Kasumi-1 (cell line): ENCODE data around the gene GH2.
"Not testable (repeated sequence)": the region's sequence is repeated elsewhere in the genome, so short reads cannot be mapped to it uniquely, and the experiment has no call there.

ENCODE experiments used
- DNase-seq, 2 experiments: peaks; one replicate each; lab custom pipeline; 2025; lab: John Stamatoyannopoulos, UW

The GH2 gene

GRCh38 chr17:63874061-63874626 lies 7.6 kb downstream of the GH2 start:
- not testable (repeated sequence) for DNase-seq

- DNase-seq, result not testable (repeated sequence)
Observed at GRCh38 chr17:63873577-63873976, 8.2 kb downstream of the GH2 start, which contains the start of gene CSH2. Gene CSH2 (minus strand): TSS chr17:63873677. CDS start chr17:63873614, 63 bp downstream.

DNA sequence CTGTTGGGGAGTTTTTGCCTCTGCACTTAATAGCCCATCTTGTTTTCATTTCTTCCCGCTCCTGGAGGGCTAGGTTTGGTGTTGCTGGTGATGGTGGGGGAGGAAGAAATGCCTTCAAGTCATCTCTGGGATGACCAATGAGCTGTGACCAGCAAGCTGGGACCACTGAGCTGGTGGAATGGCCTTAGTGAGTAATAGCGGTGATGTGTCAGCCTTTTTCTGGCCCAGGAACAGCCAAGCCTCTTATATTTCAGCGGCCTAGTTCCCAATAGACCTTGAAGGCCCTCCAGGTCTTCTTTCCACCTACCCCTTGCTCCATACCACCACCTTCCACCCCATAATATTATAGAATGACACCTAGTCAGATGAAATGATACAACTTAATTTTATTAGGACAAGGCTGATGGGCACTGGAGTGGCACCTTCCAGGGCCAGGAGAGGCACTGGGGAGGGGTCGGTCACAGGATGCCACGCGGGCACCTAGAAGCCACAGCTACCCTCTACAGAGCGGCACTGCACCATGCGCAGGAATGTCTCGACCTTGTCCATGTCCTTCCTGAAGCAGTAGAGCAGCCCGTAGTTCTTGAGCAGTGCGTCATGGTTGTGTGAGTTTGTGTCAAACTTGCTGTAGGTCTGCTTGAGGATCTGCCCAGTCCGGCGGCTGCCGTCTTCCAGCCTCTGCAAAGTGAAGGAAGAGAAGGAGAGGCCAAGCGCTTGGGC lies 9.9 kb downstream of the GH2 start:
- not testable (repeated sequence) for DNase-seq

DNA sequence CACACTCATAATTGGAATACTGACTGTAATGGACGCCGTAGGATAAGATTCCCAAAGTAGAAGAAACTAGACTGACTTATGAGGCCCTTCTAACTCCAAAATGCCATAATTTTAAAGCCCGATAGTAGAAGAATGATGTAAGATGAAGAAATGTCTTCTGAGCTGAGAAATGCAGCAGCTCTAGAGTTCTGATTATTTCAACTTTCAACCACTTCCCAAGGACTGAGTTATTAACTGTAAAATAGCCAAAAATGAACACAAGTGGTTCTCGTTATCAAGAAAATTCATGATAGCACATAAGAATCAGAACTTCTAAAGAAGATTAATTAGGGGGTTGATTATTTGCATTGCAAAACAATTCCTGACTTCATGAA lies 11.5 kb downstream of the GH2 start:
- DNase-seq, result not testable (repeated sequence)

GRCh38 chr17:63869491-63870291 lies 12.1 kb downstream of the GH2 start:
- not testable (repeated sequence) for DNase-seq

DNA sequence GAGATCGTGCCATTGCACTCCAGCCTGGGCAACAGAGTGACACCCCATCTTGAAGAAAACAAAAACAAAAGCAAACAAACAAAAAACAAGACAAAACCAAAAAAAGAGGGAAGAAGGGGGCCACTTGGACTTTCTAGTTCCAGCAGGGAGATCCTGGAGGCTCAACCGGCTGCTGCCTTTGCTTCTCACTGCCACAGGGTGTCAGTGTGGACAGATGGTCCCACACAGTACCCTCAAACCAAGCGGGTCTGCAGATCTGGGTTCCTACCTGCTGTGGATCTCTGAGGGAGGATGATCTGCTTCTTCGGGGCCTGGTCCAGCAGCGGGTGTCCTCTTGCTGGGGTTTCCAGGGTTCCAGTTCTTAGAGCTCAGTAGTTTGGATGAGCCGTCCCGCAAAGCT lies 15.1 kb downstream of the GH2 start:
- not testable (repeated sequence) for DNase-seq

DNA sequence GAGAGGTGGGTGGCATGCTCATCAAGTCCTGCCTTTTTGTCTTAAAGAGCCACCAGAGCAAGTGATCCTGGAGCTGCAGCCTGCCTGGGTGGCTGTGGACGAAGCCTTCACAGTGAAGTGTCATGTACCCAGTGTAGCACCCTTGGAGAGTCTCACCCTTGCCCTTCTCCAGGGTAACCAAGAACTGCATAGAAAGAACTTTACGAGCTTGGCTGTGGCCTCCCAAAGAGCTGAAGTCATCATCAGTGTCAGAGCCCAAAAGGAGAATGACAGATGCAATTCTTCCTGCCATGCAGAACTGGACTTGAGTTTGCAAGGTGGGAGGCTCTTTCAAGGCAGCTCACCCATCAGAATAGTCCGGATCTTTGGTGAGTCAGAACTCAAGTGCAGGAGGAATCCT lies 22.5 kb downstream of the GH2 start:
- no peak for DNase-seq

- DNase-seq, result not testable (repeated sequence)
Observed at GRCh38 chr17:63856425-63856824, 25.3 kb downstream of the GH2 start.

GRCh38 chr17:63855185-63855584 lies 26.6 kb downstream of the GH2 start:
- DNase-seq, result no peak

GRCh38 chr17:63854709-63855108 lies 27.0 kb downstream of the GH2 start:
- DNase-seq, result no peak

DNA sequence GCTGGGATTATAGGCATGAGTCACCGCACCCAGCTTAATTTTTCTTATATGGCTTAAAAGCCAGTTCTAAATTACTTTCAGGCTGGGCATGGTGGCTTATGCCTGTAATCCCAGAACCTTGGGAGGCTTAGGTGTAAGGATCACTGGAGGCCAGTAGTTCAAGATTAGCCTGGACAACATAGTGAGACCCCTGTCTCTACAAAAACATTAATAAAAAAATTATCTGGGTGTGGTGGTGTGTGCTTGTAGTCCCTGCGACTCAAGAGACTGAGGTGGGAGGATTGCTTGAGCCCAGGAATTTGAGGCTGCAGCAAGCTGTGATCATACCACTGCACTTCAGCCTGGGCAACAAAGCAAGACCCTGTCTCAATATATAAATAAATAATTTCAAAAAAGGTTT lies 28.5 kb downstream of the GH2 start:
- no peak for DNase-seq

DNA sequence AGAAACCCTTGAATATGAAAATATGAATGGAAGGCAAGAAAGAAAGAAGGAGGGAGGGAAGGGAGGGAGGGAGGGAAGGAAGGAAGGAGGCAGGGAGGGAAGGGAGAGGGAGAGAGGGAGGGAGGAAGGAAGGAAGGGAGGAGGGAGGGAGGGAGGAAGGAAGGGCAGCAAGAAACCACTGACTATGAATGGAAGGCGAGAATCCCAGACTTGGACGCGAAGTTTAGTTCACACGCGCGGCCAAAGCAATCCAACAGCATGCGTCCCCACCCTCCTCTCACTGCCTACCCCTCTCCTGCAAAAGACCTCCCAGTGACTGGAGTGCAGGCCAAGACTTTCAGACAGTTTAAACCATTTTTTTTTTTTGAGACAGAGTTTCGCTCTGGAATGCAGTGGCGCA lies 31.3 kb downstream of the GH2 start:
- no peak for DNase-seq

DNA sequence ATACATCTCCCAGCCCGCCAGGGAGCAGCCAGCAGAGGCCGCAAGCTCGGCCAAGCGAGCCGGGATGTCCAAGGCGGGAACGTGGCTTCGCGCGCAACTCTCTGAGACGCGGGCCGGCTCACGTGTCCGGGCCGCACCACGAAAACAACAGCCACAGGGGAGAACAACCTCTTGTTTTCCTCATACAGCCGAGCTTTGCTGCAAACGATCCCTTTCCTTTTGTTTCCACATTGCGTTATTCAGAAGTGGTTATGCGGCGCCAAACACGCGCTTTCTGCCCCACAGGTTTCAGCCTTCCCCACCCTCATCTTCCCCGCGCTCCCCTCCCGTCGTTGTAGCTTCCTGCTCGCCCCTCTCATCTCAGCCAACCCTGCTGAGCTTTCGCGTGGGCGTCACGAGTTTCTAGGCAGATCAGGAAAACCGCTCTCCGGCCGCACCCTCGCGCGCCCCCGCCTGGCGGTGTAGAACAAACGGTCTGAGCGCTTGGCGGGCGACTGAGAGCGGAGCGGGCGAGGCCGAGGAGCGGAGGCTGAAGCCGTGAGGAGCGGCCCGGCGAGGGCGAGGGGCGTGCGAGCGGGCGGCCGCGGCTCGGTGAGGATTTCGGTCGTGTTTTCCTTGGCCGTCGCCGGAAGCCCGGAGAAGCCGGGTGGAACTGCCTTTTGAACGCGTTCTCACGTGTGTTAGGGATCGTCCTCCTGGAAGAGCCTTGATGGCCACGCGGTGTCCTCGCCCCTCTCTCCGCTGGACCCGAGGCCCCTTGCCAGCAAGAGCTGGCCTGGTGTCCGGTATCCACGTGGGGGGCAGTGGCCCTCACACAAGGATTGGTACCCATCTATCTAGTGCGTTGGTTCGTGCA lies 32.7 kb downstream of the GH2 start:
- DNase-seq, result peak; percentile 98 to 99

- no peak for DNase-seq
Observed at GRCh38 chr17:63847525-63848249, 34.1 kb downstream of the GH2 start.

DNA sequence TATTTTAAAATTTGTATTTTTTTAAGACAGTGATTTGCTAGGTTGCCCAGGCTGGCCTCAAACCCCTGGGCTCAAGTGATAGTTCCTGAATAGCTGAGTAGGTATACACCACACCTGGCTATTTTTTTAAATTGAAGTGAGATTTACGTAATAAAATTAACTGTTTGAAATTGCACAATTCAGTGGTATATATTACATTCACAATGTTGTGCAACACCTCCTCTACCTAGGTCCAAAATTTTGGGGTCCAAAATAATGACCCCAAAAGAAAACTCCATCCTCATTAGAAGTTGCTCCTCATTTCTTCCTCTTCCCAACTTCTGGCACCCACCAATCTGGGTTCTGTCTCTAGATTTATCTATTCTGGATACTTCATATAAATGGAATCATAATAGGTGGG lies 36.2 kb downstream of the GH2 start:
- DNase-seq, result no peak

DNA sequence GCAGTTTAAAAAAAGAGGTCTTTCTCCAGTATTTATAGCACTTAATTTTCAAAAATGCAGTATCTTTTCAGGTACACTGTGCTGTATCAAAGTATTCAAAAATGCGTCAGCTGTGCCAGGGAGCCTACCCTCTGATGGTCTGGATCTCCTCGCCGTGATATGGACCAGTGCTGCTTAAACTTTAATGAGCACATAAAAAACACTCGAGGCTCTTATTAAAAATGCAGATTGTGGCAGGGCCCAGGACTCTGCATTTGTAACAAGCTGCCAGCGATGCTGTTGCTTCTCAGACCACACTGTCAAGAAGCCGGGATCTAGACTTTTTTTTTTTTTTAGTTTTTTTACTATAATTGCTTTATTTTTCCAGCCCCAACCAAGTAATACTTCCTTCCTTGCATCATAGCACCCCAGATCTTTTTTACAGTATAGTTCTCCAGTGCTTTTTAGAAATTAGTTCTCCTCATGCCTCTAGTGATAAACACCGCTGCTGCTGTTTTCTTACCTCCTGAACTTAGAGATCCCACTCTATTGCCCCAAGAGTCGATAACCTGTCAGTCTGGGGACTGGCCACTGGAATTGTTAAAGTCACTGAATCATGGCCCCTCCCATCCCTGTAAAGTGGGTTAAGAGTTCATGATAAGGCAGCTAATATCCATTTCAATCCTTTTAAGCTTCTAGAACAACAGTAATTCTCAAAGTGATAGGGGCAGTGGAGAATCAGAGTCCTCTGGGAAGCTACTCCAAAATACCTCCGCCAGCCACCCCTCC lies 37.6 kb downstream of the GH2 start:
- peak in 1 of 2 experiments; percentile 59 for DNase-seq

GRCh38 chr17:63843387-63843888 lies 38.3 kb downstream of the GH2 start:
- peak; percentile 68 to 75 for DNase-seq

DNA sequence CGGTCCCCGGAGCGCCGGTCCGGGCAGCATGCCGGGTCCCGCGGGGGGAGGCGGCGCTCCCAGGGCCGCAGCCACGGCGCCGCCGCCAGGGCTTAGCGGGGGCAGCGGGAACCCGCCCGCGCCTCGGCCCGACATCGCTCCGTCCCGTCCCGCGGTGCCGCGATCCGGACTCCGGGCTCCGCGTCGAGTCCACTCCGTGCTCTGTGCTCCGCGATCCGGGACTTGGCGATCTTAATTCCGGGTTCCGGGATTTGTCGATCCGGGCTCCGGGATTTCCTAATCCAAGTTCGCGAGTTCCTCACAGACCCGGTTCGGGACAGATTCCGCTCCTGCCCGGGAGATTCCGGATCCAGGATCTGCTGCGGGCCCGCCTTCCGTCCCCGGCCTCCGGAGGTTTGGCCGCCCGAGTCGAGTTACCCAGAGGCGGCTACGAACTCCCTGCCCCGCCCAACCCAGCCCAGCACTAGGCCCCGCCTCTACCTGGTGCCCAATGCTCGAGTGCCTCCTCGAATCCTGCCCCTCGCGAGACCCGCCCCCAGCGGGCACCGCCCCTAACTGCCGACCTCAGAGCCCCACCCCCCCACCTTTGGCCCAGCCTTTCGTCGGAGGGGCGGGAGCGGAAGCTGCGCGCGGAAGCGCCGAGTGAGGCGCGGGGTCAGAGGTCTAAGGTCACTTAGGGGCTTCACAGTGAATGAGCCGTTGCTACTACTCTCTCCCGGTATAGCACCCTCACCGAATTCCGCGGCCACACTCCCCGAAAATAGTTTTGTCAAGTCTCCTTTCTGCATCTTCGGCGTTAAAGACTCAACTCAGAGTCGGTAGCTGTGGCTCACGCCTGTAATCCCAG lies 39.0 kb downstream of the GH2 start, which contains the start of gene SMARCD2:
TSS of gene SMARCD2 (minus strand) at position 146 of the 847 bp plus-strand sequence. CDS start at position 135, 11 bp downstream.
- peak; percentile 97 to 99 for DNase-seq

DNA sequence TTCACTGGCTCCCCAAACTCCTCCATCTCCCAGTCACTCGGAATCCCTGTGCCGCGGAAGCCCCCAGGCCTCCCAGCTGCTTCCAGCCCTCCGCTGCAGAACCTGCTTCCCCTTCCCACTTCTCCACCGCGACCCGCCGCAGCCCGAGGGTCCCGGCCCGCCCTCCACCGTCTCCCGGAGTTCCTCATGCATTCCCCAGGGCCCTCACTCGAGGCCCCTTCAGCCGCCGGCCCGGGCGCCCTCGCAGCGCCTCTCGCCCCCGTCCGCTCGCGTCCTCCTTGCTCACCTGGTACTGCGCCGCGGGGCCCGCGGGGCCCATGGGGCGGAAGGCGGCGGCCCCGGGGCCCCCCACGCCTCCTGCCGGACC lies 39.6 kb downstream of the GH2 start:
- DNase-seq, result peak in 1 of 2 experiments; percentile 58
